OCI-LY1 (cell line): ENCODE data around the gene MPP7.

Experiments used
- H2AFZ ChIP-seq: fragments of 200-600 bp; sonication (generic), shearing (Covaris generic); 2 replicates; pipeline ENCODE4 v1.6.0; 2014; ENCODE audit warnings: antibody characterized with exemption, mild to moderate bottlenecking, low read length
- H3F3A ChIP-seq: fragments of 200-600 bp; sonication (generic), shearing (Covaris generic); 2 replicates; pipeline ENCODE4 v1.6.0; 2014; ENCODE audit warnings: mild to moderate bottlenecking, antibody characterized with exemption, low read length, moderate library complexity; ENCODE audit not compliant: insufficient read depth
- H3K27ac ChIP-seq: fragments of 200-600 bp; sonication (generic); 2 replicates; pipeline ENCODE4 v1.5.1; 2014; ENCODE audit warnings: low read length, mixed run types, mild to moderate bottlenecking, low read depth; ENCODE audit not compliant: poor library complexity, severe bottlenecking
- H3K27me3 ChIP-seq: fragments of 200-600 bp; sonication (generic); 2 replicates; pipeline ENCODE4 v1.6.0; 2014; ENCODE audit warnings: antibody characterized with exemption, mild to moderate bottlenecking, low read length, moderate library complexity; ENCODE audit not compliant: insufficient read depth
- H3K36me3 ChIP-seq: fragments of 200-600 bp; sonication (generic); 2 replicates; pipeline ENCODE4 v1.6.1; 2014; ENCODE audit warnings: mild to moderate bottlenecking, antibody characterized with exemption, low read length, moderate library complexity, mixed read lengths; ENCODE audit not compliant: insufficient read depth
- H3K4me1 ChIP-seq: fragments of 200-600 bp; sonication (generic); 2 replicates; pipeline ENCODE4 v1.5.1; 2014; ENCODE audit warnings: mild to moderate bottlenecking, low read length, moderate library complexity; ENCODE audit not compliant: insufficient read depth, severe bottlenecking
- H3K4me2 ChIP-seq: fragments of 200-600 bp; sonication (generic), shearing (Covaris generic); 2 replicates; pipeline ENCODE4 v1.6.1; 2014; ENCODE audit warnings: low read length
- H3K4me3 ChIP-seq: fragments of 200-600 bp; sonication (generic); 2 replicates; pipeline ENCODE4 v1.5.1; 2014; ENCODE audit warnings: low read length, low read depth, mild to moderate bottlenecking, mixed read lengths; ENCODE audit not compliant: poor library complexity, severe bottlenecking
- H3K79me2 ChIP-seq: fragments of 200-600 bp; shearing (Covaris generic); 2 replicates; pipeline ENCODE4 v1.6.1; 2016; ENCODE audit warnings: mixed run types, low read length, mixed read lengths; ENCODE audit not compliant: insufficient read depth
- H3K9ac ChIP-seq: fragments of 200-600 bp; sonication (generic), shearing (Covaris generic); 2 replicates; pipeline ENCODE4 v1.6.1; 2014; ENCODE audit warnings: mild to moderate bottlenecking, low read length, mixed read lengths
- H3K9me2 ChIP-seq: fragments of 200-600 bp; sonication (generic), shearing (Covaris generic); 2 replicates; pipeline ENCODE4 v1.6.1; 2014; ENCODE audit warnings: low read depth, mild to moderate bottlenecking, low read length, mixed read lengths
- H3K9me3 ChIP-seq: fragments of 200-600 bp; shearing (Covaris generic); 2 replicates; pipeline ENCODE4 v1.6.1; 2014; ENCODE audit warnings: low read length, mixed read lengths
- H4K20me1 ChIP-seq: fragments of 200-600 bp; sonication (generic), shearing (Covaris generic); 2 replicates; pipeline ENCODE4 v1.6.0; 2016; ENCODE audit warnings: mild to moderate bottlenecking, low read length; ENCODE audit not compliant: insufficient read depth
- CTCF ChIP-seq: fragments of 200-600 bp; sonication (generic), shearing (Covaris generic); IDR thresholded peaks from 2 replicates; pipeline ENCODE4 v1.5.1; 2017; ENCODE audit warnings: mild to moderate bottlenecking, antibody characterized with exemption, low read length, moderate library complexity, mixed read lengths
- EZH2 ChIP-seq: fragments of 200-600 bp; sonication (generic), shearing (Covaris generic); IDR thresholded peaks from 2 replicates; pipeline ENCODE4 v1.8.0; 2017; ENCODE audit warnings: borderline replicate concordance, mixed run types, mild to moderate bottlenecking, antibody characterized with exemption, low read length, moderate library complexity, mixed read lengths

The MPP7 gene

GRCh38 chr10:28276384-28276783 is 26.5 kb downstream of the MPP7 start:
- H3K9me3 ChIP-seq: no peaks in the 10 kb centered on the region
- H3K4me1 ChIP-seq: no peaks in the 10 kb centered on the region
- no peaks in the 10 kb centered on the region for H4K20me1 ChIP-seq
- no peaks in the 10 kb centered on the region for H3K36me3 ChIP-seq
- no peaks in the 10 kb centered on the region for H3F3A ChIP-seq
- 0 out of 2 replicates have a peak, but pooled peaks cover 5% of the 10 kb centered on the region for H3K27me3 ChIP-seq
- no peak overlapping the region for H3K4me2 ChIP-seq
- no peaks in the 10 kb centered on the region for H3K9me2 ChIP-seq
- no peaks in the 10 kb centered on the region for H3K79me2 ChIP-seq
- TF ChIP-seq EZH2 (no peak), CTCF (no peak)
- no peak overlapping the region for H3K9ac ChIP-seq
- H3K27ac ChIP-seq: no peak overlapping the region
- no peak overlapping the region for H2AFZ ChIP-seq
- no peak overlapping the region for H3K4me3 ChIP-seq

GRCh38 chr10:28274475-28274874 is 28.4 kb downstream of the MPP7 start:
- no peak overlapping the region for H3K4me3 ChIP-seq
- no peak overlapping the region for H3K27ac ChIP-seq
- no peak overlapping the region for H3K9ac ChIP-seq
- H3K9me2 ChIP-seq: no peaks in the 10 kb centered on the region
- H3K4me2 ChIP-seq: no peak overlapping the region
- 0 out of 2 replicates have a peak, but pooled peaks cover 5% of the 10 kb centered on the region for H3K27me3 ChIP-seq
- no peaks in the 10 kb centered on the region for H3K9me3 ChIP-seq
- H3F3A ChIP-seq: no peaks in the 10 kb centered on the region
- H3K36me3 ChIP-seq: no peaks in the 10 kb centered on the region
- H3K4me1 ChIP-seq: no peaks in the 10 kb centered on the region
- H3K79me2 ChIP-seq: no peaks in the 10 kb centered on the region
- no peak overlapping the region for H2AFZ ChIP-seq
- no peaks in the 10 kb centered on the region for H4K20me1 ChIP-seq
- TF ChIP-seq CTCF (no peak), EZH2 (no peak)

GRCh38 chr10:28273343-28273742 is 29.5 kb downstream of the MPP7 start:
- Histone ChIP-seq H3K9me3 (no peaks in the 10 kb centered on the region), H3F3A (no peaks in the 10 kb centered on the region), H3K27me3 (no peaks in the 10 kb centered on the region), H4K20me1 (no peaks in the 10 kb centered on the region), H3K4me2 (no peak overlapping the region), H3K79me2 (no peaks in the 10 kb centered on the region), H3K36me3 (no peaks in the 10 kb centered on the region), H3K9ac (no peak overlapping the region), H3K27ac (no peak overlapping the region), H3K4me1 (no peaks in the 10 kb centered on the region), H3K9me2 (no peaks in the 10 kb centered on the region), H3K4me3 (no peak overlapping the region), H2AFZ (no peak overlapping the region)
- TF ChIP-seq CTCF (no peak), EZH2 (no peak)
